Panc1 (cell line): Measurements from ENCODE around the gene SNTA1. TPM values are rescaled to one million over a fixed set of nuclear protein-coding genes. Genes with fewer than 3 reads are reported as not detected.

Experiments used
- ATAC-seq: fragments of 200-7000 bp; cut with Tn5 transposase; 2 replicates; pipeline ENCODE4 v1.9.1; 2020; ENCODE audit warnings: mild to moderate bottlenecking, moderate library complexity
- BruUV-seq: library from RNA; stranded (reverse); fragments of 400-500 nt; replicated peaks from 2 replicates; lab custom pipeline; 2021; lab: Mats Ljungman, UMichigan
- CTCF ChIA-PET: fragments of 300-600 bp; sonication (Branson Sonifier 250); formaldehyde crosslinking; loops from one replicate; lab custom pipeline; 2022; ENCODE audit warnings: antibody characterized with exemption; lab: Charles Lee
- POLR2A ChIA-PET: fragments of 300-600 bp; sonication (Branson Sonifier 250); formaldehyde crosslinking; loops from one replicate; lab custom pipeline; 2022; ENCODE audit warnings: antibody characterized with exemption; lab: Charles Lee
- DNase-seq: peaks from one replicate; pipeline ENCODE4 v3.0.0-alpha.2; 2010; ENCODE audit warnings: low read depth, low spot score
- H3K27ac ChIP-seq: 2 replicates; pipeline ENCODE4 v1.5.1; 2011; ENCODE audit warnings: mild to moderate bottlenecking, low read length, inconsistent platforms
- H3K27me3 ChIP-seq: fragments of 200-500 bp; sonication (Bioruptor generic); 2 replicates; pipeline ENCODE4 v1.6.0; 2014; ENCODE audit warnings: low read length, inconsistent platforms; ENCODE audit not compliant: control insufficient read depth, insufficient read depth
- H3K36me3 ChIP-seq: fragments of 200-500 bp; sonication (Bioruptor generic); 2 replicates; pipeline ENCODE4 v1.5.1; 2014; ENCODE audit warnings: inconsistent platforms, mild to moderate bottlenecking, low read length, moderate library complexity; ENCODE audit not compliant: control insufficient read depth, insufficient read depth
- H3K4me1 ChIP-seq: 2 replicates; pipeline ENCODE4 v1.5.1; 2011; ENCODE audit warnings: inconsistent platforms, mild to moderate bottlenecking, low read length, moderate library complexity; ENCODE audit not compliant: control insufficient read depth, insufficient read depth
- H3K4me3 ChIP-seq, 2 experiments: 2 replicates each; pipeline ENCODE4 v1.5.1; 2011 to 2012; ENCODE audit warnings: low read depth in 2 of 2, low read length in 2 of 2, mild to moderate bottlenecking in 2 of 2, inconsistent platforms in 1 of 2, moderate library complexity in 1 of 2
- H3K9me3 ChIP-seq: fragments of 200-500 bp; sonication (Bioruptor generic); 2 replicates; pipeline ENCODE4 v1.5.1; 2014; ENCODE audit warnings: low read depth, mild to moderate bottlenecking, inconsistent platforms, low read length, moderate library complexity; ENCODE audit not compliant: control insufficient read depth, insufficient read depth
- POLR2AphosphoS5 ChIP-seq: IDR thresholded peaks from 2 replicates; pipeline ENCODE4 v1.6.1; 2012; ENCODE audit warnings: mild to moderate bottlenecking, low read depth, low read length, moderate library complexity
- SIN3A ChIP-seq: IDR thresholded peaks from 2 replicates; pipeline ENCODE4 v1.6.1; 2012; ENCODE audit warnings: low read depth, mild to moderate bottlenecking, low read length, moderate library complexity, borderline replicate concordance; ENCODE audit not compliant: insufficient read depth
- TCF7L2 ChIP-seq: IDR thresholded peaks from 2 replicates; pipeline ENCODE4 v1.6.1; 2011; ENCODE audit warnings: mild to moderate bottlenecking, low read depth, low read length, inconsistent platforms
- in situ Hi-C: cut with HindIII; loops from 2 replicates; pipeline ENCODE4 v1.10.0; 2016; ENCODE audit warnings: low sequenced_read_pairs, low pct_unique_long_range_greater_than_20kb
- intact Hi-C: fragments of 100-400 bp; cut with micrococcal nuclease; formaldehyde crosslinking; loops from one replicate; pipeline ENCODE4 v1.10.0; 2022; ENCODE audit not compliant: unreplicated experiment
- total RNA-seq: library from RNA; stranded (reverse); gene quantifications from one replicate; pipeline ENCODE4 v1.2.1, GENCODE V29; 2021; ENCODE audit not compliant: unreplicated experiment
- TF ChIP-seq, protein P1 (sequence below): fragments of 450-650 bp; IDR thresholded peaks from 2 replicates; pipeline ENCODE4 v1.5.1; 2017; ENCODE audit warnings: mild to moderate bottlenecking
- TF ChIP-seq, protein P2 (sequence below), 2 experiments: IDR thresholded peaks; 2 replicates each; pipeline ENCODE4 v1.6.1; 2011 to 2012; ENCODE audit warnings: low read depth in 2 of 2, control low read depth in 1 of 2, low read length in 1 of 2, mild to moderate bottlenecking in 1 of 2, moderate library complexity in 1 of 2; ENCODE audit not compliant: insufficient read depth in 1 of 2

Gene SNTA1
- total RNA-seq, 1 experiment from 2014 or later: 12.0 TPM

DNA sequence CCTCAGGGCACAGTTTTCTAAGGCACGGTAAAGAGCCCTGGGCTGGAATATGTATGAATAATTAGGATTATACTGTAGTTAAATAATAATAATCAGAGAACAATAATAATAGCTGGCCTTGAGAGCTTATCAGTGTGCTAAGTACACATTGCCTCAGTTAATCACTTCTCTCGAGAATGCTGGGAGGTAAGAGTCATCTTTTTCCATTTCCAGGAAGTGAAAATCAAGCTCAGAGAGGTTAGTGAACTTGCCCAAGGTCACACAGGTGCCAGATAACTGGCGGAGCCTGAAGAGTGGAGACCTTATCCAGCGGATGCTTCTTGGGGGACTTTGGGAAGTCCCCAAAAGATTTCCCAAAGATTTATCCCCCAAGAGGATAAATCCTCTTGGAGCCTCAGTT lies 26.9 kb upstream of the SNTA1 start:
- POLR2A ChIA-PET: no interaction called here
- Histone ChIP-seq H3K36me3 (no peaks in the 10 kb centered on the region), H3K4me1 (no peaks in the 10 kb centered on the region), H3K9me3 (no peaks in the 10 kb centered on the region), H3K27me3 (no peaks in the 10 kb centered on the region), H3K4me3 (no peak overlapping the region), H3K27ac (no peak overlapping the region)
- no TSS peak for BruUV-seq
- CTCF ChIA-PET: no interaction called here
- intact Hi-C loops: no loop called here
- no peak for DNase-seq
- in situ Hi-C loops: no loop called here
- TF ChIP-seq SIN3A: no peak
- TF ChIP-seq TCF7L2: no peak
- TF ChIP-seq, protein P1, sequence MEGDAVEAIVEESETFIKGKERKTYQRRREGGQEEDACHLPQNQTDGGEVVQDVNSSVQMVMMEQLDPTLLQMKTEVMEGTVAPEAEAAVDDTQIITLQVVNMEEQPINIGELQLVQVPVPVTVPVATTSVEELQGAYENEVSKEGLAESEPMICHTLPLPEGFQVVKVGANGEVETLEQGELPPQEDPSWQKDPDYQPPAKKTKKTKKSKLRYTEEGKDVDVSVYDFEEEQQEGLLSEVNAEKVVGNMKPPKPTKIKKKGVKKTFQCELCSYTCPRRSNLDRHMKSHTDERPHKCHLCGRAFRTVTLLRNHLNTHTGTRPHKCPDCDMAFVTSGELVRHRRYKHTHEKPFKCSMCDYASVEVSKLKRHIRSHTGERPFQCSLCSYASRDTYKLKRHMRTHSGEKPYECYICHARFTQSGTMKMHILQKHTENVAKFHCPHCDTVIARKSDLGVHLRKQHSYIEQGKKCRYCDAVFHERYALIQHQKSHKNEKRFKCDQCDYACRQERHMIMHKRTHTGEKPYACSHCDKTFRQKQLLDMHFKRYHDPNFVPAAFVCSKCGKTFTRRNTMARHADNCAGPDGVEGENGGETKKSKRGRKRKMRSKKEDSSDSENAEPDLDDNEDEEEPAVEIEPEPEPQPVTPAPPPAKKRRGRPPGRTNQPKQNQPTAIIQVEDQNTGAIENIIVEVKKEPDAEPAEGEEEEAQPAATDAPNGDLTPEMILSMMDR: no peak
- TF ChIP-seq, protein P2, sequence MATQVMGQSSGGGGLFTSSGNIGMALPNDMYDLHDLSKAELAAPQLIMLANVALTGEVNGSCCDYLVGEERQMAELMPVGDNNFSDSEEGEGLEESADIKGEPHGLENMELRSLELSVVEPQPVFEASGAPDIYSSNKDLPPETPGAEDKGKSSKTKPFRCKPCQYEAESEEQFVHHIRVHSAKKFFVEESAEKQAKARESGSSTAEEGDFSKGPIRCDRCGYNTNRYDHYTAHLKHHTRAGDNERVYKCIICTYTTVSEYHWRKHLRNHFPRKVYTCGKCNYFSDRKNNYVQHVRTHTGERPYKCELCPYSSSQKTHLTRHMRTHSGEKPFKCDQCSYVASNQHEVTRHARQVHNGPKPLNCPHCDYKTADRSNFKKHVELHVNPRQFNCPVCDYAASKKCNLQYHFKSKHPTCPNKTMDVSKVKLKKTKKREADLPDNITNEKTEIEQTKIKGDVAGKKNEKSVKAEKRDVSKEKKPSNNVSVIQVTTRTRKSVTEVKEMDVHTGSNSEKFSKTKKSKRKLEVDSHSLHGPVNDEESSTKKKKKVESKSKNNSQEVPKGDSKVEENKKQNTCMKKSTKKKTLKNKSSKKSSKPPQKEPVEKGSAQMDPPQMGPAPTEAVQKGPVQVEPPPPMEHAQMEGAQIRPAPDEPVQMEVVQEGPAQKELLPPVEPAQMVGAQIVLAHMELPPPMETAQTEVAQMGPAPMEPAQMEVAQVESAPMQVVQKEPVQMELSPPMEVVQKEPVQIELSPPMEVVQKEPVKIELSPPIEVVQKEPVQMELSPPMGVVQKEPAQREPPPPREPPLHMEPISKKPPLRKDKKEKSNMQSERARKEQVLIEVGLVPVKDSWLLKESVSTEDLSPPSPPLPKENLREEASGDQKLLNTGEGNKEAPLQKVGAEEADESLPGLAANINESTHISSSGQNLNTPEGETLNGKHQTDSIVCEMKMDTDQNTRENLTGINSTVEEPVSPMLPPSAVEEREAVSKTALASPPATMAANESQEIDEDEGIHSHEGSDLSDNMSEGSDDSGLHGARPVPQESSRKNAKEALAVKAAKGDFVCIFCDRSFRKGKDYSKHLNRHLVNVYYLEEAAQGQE (IDR thresholded peaks at IDR 0.05; ENCODE audit: insufficient read depth in 1 of 2, low read depth in 2 of 2, low read length in 1 of 2): no peak
- TF ChIP-seq POLR2AphosphoS5: no peak
- ATAC-seq: no peak

DNA sequence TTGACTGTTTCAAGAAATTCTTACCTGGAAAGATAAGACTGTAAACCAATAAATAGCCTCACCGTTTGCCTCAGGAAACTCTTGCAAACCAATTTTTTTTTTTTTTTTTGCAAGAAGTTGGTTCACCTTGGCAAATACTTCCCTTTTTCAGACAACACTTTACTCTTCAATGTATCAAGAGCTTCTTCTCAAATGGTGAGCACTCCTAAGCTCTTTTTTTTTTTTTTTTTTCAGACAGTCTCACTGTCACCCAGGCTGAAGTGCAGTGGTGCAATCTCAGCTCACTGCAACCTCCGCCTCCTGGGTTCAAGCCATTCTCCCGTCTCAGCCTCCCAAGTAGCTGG lies 22.7 kb upstream of the SNTA1 start:
- no peak overlapping the region for H3K27ac ChIP-seq
- H3K4me3 ChIP-seq: no peak overlapping the region
- CTCF ChIA-PET: interaction anchor here (0.6 kb wide), 2 partner anchors 143 to 206 kb away, joined by 3 to 6 read pairs; no protein-coding TSS in a partner anchor
- no peak for ATAC-seq
- H3K4me1 ChIP-seq: no peaks in the 10 kb centered on the region
- H3K27me3 ChIP-seq: no peaks in the 10 kb centered on the region
- BruUV-seq: no TSS peak
- in situ Hi-C loops: no loop called here
- no peaks in the 10 kb centered on the region for H3K36me3 ChIP-seq
- H3K9me3 ChIP-seq: no peaks in the 10 kb centered on the region
- POLR2A ChIA-PET: interaction anchor here (0.6 kb wide), 1 partner anchor 186 kb away, joined by 11 read pairs; no protein-coding TSS in a partner anchor
- intact Hi-C loops: no loop called here
- TF ChIP-seq, protein P1: no peak
- TF ChIP-seq TCF7L2: no peak
- TF ChIP-seq POLR2AphosphoS5: no peak
- no peak for TF ChIP-seq SIN3A
- TF ChIP-seq, protein P2 (IDR thresholded peaks at IDR 0.05; ENCODE audit: insufficient read depth in 1 of 2, low read depth in 2 of 2, low read length in 1 of 2): no peak
- no peak for DNase-seq
